Measurements from ENCODE around the gene BCO1. TPM values are rescaled to one million over a fixed set of nuclear protein-coding genes. Genes with fewer than 3 reads are reported as not detected.

Gene BCO1
- total RNA-seq, 4 donors from 2014 or later, result not detected

DNA sequence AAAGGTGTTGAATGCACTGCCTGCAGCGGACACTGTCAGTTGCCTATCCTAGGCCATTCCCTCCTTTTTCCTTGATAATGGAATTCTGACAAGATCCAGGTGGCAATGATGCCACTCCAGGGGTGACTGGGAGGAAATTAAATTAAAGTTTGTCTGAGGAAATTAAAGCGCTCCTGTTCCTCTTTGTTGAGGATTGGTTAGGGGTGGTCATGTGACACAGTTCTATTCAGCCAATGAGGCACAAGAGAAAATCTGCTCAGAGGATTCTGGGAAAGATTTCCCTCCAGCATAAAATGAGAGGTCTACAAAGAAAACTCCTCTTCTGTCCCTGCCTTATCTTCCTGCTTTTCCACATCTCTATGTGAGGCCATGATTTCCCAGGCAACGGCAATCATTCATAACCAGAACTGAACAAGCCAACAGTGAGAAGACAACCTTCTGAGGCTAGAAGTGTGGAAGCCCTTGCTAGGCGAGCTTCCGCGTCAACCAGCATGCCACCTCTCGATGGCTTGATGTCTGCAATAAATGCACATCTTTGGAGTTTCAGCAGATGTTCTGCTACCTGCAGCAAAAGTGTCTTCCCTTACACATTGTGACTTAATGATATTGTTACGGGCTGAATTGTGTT is 5.6 kb upstream of the BCO1 start:
- TF ChIP-seq, protein P1, sequence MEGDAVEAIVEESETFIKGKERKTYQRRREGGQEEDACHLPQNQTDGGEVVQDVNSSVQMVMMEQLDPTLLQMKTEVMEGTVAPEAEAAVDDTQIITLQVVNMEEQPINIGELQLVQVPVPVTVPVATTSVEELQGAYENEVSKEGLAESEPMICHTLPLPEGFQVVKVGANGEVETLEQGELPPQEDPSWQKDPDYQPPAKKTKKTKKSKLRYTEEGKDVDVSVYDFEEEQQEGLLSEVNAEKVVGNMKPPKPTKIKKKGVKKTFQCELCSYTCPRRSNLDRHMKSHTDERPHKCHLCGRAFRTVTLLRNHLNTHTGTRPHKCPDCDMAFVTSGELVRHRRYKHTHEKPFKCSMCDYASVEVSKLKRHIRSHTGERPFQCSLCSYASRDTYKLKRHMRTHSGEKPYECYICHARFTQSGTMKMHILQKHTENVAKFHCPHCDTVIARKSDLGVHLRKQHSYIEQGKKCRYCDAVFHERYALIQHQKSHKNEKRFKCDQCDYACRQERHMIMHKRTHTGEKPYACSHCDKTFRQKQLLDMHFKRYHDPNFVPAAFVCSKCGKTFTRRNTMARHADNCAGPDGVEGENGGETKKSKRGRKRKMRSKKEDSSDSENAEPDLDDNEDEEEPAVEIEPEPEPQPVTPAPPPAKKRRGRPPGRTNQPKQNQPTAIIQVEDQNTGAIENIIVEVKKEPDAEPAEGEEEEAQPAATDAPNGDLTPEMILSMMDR (IDR thresholded peaks at IDR 0.05; ENCODE audit: low read depth), result no peak

DNA sequence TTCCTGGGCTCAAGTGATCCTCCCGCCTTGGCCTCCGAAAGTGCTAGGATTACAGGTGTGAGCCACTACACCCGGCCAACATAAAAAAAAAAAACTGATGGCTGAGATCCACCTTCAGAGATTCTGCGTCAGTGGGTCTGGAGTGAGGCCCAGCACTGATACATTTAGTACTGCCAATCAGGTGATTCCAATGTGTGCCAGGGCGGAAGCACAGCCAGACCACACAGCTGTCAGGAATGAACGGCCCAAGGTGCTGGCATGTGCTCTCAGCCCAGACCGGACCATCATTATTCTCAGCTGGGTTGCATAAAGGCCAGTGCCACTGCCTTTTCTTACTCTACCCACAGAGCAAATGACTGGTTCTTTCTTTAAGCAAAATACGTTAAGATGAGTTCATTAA is 1.2 kb upstream of the BCO1 start:
- TF ChIP-seq, protein P1 (IDR thresholded peaks at IDR 0.05; ENCODE audit: low read depth), result no peak

DNA sequence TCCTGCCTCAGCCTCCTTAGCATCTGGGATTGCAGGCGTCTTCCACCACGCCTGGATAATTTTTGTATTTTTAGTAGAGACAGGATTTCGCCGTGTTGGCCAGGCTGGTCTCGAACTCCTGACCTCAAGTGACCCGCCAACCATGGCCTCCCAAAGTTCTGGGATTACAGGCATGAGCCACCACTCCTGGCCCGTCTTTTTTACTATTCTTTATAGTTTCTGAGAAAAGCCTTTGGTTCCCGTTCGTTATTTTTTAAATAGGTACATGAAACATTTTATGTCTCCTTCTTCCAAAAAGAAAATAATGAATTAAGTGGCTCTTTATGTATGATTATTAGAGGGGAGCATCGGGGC is 570 bp upstream of the BCO1 start:
- TF ChIP-seq, protein P1 (IDR thresholded peaks at IDR 0.05; ENCODE audit: low read depth), result no peak

DNA sequence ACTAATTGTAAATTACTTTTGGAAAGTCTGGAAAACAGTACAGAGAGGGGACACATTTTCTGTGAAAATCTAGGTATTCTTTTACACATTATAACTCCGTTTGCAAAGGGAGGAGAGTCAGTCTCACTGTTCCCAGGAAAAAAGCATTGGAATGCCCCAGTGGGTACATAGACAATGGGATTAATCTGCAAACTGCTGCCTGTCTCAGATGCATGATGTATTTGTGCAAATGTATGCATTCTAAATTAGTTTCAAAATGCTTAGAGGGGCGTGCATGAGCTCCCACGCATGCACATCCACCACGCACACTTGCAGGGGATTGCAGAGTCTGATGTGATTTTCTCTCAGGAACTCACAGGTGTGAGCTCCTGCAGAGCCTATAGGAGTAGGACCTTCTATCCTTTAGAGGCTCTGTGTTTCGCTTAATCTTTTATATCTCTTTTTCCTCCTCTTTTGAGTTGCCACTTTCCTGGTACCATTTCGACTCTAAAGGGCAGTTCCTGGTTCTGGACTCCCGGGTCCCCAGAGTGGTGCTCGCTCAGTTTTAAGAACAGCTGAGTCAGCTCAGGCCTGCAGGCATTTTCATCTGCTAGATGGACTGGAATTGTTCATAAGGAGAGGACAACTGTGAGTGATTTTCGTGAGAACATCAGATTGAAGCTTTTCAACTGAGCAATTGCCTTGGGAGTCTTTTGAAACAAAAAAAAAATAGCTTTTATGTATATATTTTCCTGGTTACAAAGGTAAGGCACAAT is 1.1 kb downstream of the BCO1 start:
- TF ChIP-seq, protein P1 (IDR thresholded peaks at IDR 0.05; ENCODE audit: low read depth), result no peak

DNA sequence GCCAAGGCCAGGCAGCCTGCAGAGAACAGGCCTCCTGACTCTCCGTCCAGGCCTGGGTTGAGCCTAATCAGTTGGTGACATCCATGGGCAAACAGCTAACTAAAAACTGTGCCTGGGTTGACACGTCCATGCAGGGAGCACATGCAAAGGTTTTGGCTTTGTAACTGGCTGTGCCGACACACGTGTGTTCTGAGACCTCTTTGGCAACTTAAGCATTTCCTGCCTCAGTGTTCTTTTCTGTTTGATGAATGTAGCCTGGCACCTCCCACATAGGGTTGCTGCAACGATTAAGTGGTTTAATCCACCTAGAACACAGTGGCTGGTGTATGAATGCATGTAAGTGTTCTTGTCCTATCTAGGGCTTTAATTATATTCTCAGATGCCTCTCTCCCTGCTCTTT is 3.2 kb downstream of the BCO1 start:
- TF ChIP-seq, protein P1 (IDR thresholded peaks at IDR 0.05; ENCODE audit: low read depth), result no peak

DNA sequence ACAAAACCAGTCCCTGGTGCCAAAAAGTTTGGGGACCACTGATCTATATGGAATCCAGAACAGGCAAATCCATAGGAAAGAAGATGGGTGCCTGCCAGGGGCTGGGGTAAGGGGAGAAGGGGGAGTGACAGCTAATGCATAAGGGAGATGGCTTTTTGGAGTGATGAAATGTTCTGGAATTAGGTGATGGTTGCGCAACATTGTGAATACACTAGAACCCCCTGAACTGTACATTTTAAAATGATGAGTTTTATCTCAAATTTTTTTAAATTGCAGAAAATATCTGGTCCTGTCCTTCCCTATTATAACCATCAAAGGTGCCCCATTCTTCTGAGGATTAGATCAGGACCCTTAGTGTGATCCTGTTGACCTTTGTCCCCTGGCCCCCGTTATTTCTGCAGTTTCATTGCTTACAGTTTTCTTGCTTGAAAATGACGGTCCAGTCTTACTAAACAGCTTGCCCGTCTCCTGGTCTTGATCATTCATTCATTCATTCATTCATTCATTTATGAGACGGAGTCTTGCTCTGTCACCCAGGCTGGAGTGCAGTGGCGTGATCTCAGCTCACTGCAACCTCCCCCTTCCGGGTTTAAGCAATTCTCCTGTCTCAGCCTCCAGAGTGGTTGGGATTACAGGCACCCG is 4.6 kb downstream of the BCO1 start:
- TF ChIP-seq, protein P1 (IDR thresholded peaks at IDR 0.05; ENCODE audit: low read depth), result no peak

DNA sequence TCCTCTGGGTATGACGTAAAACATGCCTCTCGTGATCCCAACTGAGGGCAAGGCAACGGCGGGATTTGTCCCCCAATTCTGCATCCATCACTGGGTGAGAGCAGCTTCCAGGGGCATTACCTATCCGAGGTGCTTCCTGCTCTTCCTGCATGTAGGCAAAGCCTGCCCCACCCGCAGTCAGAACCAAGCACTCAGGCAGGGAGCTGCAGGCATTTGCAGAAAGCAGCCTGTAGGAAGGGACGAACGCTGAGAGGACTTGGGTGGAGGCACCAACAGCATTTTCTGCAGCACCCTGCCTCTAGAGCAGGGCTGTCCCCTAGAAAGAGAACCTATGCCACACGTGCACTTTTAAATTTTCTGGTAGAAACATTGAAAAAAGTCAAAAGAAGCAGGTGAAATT is 5.5 kb downstream of the BCO1 start:
- TF ChIP-seq, protein P1 (IDR thresholded peaks at IDR 0.05; ENCODE audit: low read depth), result no peak

Measured in subcutaneous adipose tissue (tissue), 4 donors.